ENCODE measurements around the gene PREX1.

Gene PREX1

GRCh38 chr20:48597521-48598302, 230.1 kb downstream of the PREX1 start:
- DNase-seq, result no peak

GRCh38 chr20:48596334-48596898, 231.4 kb downstream of the PREX1 start:
- no peak for DNase-seq

GRCh38 chr20:48595495-48596333, 232.1 kb downstream of the PREX1 start:
- DNase-seq, result no peak

DNA sequence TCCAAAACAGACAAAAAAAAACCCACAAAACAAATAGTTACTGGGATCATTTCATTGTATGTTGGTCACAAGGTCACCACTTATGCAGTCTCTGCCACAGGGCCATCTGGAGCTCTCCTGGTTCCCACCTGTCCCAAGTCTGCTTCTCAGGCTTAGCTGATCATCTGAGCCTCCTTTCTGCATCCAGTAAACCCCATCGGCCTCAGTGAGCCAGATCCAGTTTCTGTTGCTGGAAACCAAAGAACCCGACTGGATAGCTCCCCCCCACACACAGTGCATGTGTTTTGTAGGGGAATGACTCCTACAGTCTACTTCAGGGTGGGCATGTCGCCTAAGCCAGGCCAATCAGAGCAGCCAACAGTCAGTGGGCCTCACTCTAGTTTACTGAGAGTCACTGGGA, 233.3 kb downstream of the PREX1 start:
- DNase-seq, result no peak

DNA sequence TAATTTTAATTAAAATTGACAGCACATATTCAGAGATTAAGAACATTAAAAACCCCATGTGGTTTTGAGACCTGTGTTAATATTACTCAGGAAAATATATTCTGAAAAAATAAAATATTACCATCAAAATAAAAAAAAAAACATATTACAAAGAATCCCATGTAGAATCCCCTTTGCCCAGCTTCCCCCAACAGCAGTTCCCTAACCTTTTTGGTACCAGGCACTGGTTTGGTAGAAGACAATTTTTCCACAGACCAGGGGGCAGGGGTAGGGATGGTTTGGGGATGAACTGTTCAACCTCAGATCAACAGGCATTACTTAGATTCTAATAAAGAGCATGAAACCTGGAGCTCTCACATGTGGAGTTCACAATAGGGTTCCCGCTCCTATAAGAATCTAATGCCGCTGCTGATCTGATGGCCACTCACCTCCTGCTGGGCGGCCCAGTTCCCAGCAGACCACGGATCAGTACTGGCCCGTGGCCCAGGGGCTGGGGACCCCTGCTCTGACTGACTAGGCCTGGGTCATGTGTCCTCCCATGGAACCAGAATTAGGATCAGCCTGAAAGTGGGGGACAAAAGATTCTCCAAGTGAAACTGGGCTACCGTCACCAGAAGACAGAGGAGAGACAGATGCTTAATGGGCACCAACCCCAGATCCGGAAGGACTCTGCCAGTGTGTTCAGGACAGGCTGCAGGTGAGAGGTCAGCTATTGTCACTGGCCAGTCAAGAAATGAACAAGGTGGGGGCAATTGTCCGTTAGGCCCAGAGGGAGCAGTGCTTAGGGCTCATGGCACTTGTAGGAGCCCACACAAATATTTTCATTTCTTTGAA, 235.5 kb downstream of the PREX1 start:
- no peak for DNase-seq

DNA sequence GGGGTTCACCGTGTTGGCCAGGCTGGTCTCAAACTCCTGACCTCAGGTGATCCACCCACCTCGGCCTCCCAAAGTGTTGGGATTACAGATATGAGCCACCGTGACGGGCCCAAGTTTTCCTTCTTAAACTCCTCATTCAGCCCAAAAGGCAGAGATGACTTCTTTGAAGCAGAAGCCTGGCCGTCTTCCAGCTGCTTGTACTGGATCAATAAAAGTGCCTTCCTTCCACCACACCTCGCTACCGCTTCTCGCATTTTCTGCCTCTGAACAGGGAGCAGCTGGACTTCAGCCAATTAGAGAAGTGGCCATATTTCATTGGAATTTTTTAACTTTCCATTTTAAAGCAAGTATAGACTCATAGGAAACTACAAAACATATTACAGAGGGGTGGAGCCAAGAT, 241.1 kb downstream of the PREX1 start:
- DNase-seq, result no peak

GRCh38 chr20:48585061-48585870, 242.5 kb downstream of the PREX1 start:
- DNase-seq, result no peak

DNA sequence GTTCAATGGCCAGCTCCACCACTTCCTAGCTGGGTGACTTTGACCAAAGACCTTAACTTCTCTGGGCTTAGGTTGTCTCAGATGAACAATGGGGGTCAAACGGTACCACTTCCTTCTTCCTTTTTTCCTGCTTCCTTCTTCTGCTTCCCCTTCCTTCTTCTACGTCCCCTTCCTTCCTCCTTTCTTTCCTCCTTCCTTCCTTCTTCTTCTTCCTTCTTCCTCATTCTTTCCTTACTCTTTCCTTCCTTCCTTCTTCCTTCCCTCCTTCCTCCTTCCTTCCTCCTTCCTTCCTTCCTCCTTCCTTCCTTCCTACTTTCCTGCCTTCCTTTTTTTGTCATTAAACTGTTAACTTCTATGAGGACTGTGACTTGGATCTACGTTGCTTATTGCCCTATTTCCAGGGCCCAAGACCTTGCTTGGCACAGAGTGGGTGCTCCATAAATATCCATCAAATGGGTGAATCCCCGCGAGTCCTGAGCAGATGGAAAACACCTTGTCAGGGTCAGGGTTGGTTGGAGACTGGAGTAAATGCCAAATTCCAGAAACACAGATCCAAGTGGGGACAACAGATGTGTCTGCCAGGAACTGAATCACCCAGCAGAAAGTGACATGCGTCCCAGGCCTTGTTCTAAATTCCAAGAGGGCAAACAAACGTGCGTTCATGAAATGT, 243.3 kb downstream of the PREX1 start:
- no peak for DNase-seq

- DNase-seq, result no peak
Observed at GRCh38 chr20:48583801-48584200, 244.0 kb downstream of the PREX1 start.

DNA sequence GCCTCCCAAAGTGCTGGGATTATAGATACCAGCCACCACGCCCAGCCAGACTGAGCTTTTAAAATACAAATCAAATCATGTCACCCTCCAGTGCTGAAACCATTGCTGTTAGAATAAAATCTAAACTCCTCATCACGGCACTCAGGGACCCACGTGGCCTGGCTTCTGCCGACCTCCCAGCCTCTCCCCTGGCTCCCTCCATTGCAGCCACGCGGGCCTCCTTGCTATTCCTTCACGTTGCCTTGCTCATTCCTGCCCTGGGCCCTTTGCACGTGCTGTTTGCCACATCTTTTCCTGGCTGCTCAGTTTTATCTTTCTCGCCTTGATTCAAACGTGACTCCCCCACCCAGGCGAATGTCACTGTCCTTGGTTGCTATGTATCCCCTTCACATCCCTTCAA, 244.6 kb downstream of the PREX1 start:
- no peak for DNase-seq

DNA sequence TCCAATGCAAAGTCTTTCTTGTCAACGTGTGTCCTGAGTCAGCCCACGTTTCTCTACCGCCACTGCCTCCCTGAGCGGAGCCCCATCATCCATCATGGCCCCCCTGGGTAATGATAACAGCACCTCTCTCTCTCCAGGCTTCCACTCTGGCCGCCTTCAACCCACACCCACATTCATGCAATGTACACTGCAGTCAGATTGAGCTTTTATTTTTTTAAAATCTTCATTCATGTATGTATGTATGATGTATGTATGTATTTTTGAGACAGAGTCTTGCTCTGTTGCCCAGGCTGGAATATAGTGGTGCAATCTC, 245.2 kb downstream of the PREX1 start:
- no peak for DNase-seq

DNA sequence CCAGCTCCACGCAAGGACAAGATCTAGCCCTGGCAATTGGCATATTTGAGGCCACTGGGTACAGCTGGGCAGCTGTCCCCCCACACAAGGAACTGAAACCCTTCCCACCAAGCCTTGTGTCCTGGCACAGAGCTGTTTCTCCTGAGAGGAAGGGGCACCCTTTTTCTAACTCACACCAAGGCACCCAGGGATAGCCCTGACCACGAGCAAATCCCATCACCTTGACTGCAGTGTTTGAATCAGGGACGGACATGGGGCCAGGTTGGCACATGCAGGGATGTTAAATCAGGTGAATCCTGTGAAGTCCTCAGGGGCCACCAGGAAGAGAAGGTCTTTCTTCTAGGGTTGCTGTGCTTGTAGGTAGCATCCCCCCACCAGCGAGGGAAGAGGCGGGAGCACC, 246.6 kb downstream of the PREX1 start:
- no peak for DNase-seq

- no peak for DNase-seq
Observed at GRCh38 chr20:48578397-48579098, 249.3 kb downstream of the PREX1 start.

DNA sequence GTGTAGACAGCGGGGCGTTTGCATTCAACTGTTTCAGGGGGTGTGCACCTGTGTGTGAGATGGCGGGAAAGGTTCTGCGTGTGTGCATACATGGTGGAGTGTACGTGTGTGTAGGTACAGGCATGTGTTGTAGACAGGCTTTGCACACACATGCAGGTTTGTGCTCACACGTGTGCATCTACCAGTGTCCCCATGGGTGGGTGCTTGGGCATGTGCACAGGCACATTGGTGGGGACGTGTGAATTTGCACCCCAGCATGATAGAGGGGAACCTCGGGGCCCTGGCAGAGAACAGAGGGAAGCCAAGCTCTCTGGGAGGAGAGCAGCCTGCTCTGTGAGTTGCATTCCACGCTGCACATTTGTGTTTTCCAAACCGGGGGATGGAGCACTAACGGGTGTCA, 250.2 kb downstream of the PREX1 start:
- DNase-seq, result no peak

DNA sequence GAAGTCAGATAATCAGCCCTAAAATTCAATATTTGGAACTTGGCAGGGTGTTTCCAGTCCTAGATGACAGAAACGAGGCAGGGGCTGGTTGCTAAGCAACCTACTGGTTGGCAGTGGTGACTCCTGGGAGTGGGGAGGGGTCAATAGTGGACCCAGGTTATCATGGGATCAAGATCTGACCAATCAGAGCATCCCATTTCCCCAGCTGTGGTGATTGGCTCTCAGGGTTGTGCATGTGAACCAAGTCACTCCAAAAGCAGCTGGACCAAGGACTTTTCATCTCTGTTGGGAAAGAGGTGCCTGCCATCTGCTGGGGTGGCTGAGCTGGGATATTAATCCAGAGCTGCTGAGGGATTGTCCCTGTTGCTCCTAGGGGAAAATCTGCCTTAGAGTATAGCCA, 253.4 kb downstream of the PREX1 start:
- DNase-seq, result no peak

Measured in fibroblast of skin of right biceps (primary cell).